HG03064 (cell line): ENCODE measurements around the gene EVI5L.

Experiments used
- ATAC-seq: cut with Tn5 transposase; IDR thresholded peaks from one replicate; pipeline ENCODE4 v1.9.1; 2021; ENCODE audit warnings: low read depth; ENCODE audit not compliant: unreplicated experiment

Gene EVI5L

GRCh38 chr19:7869910-7870511 lies 40.0 kb downstream of the EVI5L start:
- no peak for ATAC-seq

GRCh38 chr19:7870571-7871436 lies 40.8 kb downstream of the EVI5L start:
- ATAC-seq, result no peak

DNA sequence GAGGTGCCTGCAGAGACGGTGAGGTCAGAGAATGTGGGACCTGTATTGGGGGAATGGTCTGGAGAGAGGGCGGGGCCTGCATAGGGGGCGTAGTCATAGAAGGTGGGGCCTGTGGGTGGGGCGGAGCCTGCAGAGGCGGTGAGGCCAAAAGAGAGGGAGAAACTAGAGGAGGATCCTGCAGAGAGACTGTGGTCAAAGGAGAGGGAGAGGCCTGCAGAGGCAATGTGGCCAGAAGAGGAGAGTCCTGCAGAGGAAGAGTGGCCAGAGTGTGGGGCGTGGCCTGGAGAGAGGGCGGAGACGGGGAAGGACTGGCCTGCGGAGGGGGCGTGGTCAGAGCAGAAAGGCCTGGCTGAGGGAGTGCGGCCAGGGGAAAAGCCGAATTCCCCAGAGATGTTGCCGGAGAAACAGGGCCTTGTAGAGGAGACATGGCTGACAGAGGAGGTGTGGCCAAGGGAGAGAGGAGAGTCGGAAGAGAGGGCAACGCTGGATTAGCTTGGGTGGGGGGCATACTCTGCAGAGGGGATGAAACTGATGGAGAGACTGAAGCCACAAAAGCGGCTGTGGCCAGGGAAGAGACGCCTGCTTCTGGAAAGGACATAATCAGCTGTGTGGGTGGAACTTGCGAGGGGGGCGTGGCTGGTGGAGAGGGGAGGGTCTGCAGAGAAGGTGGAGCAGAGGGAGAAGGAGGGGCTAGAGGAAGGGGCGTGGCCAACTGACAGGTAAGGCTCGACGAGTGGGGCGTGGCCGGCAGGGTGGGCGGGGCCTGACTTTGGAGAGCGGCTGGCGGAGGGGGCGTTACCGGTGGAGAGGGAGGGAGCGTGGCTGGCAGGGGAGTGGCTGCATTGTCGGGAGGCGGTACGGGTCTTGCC lies 41.7 kb downstream of the EVI5L start:
- no peak for ATAC-seq

GRCh38 chr19:7872306-7873204 lies 42.5 kb downstream of the EVI5L start:
- no peak for ATAC-seq

DNA sequence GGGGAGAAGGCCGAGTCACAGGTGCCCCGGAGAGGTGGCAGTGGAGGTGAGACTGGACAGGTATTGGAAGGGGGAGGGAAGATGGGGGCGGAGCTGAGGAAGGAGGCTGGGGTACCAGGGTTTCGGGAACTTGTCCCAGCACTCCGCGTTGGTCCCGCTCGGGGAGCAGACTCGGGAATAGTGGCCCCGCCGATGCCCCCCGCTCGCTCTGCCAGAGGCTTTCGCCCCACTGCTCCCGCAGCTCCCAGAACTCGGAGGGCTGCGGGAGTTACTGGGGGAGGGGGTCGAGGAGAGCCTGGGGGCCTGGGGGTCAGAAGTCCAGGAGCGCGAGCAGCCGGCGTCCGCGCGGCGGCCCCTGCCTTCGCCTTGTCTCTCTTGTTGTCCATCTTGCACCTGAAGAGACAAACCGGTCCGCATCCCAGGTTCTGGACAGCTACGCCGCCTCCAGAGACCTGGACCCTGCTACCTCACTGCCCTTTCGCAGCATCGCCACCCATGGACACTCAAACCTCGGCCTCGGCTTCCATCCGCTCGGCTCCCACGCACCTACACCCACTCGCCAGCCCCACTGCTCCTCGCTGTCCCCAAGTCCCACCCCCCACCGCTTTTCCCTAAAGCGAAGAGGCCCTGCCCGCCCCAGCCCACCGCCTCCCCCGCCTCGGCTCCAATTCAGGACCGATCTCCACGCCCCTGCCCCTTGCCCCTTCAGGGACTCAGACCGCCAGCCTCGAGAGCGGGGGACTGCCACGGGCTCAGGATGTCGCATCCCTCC lies 43.5 kb downstream of the EVI5L start:
- no peak for ATAC-seq

DNA sequence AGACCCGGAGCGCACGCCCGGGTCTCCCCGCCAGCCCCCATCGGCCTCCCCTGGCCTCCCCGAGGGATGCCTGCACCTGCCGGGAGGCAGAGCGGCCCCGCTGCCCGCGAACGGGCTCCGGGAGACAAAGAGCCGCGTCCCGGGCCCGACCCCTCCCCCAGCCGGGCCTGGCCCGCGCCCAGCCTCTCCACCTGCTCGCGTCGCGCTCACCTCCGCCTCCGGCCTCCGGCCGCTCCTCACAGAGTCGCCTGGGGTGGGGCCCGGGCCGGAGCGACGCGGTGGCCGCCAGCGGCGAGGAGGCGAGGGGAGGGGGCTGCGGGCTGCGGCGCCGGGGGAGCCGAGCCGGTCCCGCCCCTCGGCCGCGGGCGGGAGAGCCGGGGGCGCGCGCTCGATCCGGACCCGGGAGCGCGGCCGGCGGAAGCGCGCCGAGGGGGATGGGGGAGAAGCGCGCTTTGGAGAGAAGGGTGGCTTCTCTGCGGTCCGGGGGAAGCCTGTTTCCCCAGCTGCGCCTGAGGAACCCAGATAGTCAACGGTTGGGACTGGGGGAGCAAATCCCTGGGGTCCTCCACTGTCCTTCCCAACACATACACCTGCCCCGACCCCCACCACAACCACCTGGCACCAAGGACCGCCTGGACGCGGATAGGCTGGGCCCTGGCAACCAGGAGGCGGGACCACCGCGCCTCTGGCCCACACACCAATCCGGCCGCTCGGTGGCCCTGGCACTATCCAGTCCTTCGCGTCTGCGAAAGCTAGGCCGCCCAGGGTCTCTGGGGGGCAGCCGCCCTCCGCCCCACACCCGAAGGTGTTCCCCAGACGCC lies 44.3 kb downstream of the EVI5L start, which contains the start of gene PRR36:
TSS of gene PRR36 (minus strand) at position 315 of the 821 bp plus-strand sequence. CDS start 701 bp downstream, outside the sequence.
- ATAC-seq, result no peak

DNA sequence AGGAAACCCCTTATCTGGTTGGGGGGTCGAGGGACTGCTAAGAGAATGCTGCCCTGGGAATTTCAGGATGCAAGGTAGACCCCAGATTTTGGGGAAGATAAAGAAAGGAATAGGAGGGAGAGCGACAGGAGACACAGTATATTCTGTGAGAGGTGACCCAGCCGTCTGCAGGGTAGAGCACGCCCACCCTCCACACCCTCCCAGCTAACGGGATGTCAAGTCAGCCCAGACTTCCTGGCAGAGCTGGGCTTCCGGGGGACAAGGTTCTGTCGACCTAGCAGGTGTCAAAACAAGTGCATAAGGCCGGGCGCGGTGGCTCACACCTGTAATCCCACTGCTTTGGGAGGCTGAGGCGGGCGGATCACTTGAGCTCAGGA lies 44.9 kb downstream of the EVI5L start:
- ATAC-seq, result no peak

- no peak for ATAC-seq
Measured at GRCh38 chr19:7877249-7877836, 47.3 kb downstream of the EVI5L start.

DNA sequence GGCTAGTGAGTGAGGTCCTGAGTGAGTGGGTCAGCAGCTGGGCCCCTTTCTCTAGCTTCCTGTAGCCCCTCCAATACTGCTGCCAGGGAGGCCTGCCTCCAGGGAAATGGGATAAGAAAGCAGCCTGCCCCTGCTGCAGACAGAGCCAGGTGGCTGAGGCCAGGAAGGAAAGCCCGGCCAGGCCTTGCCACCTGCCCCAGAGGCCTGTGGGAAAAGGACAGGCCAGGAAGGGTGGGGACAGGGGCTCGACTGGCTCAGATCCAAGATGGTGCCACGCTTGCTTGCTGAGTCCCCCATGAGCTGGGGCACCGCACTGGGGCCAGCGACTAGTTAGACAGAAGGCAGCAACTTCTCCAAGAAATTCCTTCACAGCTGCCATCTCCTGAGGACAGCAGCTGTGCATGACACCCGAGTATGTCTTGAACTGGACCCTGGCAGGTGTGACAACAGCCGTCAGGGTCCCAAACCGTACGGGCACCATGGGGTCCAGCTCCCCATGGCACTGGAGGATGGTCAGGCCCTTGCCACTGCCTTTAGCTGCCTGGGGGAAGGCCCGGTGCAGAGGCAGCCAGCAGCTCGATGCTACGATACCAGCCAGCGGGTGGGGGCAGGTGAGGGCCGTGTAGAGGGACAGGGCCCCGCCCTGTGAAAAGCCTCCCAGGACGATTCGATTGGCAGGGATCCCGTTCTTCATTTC lies 49.2 kb downstream of the EVI5L start:
- no peak for ATAC-seq

DNA sequence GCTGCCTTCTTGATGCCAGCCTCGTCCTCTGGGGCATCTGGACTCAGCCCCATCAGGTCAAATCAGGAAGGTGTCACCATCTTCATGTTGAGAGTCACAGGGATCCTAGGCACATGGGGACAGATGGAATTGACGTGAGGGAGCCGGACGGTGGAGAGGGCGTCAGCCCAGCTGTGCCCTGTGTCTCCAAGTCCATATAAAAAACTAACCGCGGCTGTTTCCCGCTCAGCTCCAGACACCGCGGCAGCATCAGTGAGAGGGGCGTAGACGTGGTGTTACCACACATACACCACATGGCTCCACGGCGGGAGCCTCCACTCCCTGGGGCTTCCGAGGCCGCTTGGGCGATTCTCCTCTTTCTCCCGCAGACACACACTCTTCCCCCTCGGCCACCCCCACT lies 49.8 kb downstream of the EVI5L start:
- ATAC-seq, result no peak

DNA sequence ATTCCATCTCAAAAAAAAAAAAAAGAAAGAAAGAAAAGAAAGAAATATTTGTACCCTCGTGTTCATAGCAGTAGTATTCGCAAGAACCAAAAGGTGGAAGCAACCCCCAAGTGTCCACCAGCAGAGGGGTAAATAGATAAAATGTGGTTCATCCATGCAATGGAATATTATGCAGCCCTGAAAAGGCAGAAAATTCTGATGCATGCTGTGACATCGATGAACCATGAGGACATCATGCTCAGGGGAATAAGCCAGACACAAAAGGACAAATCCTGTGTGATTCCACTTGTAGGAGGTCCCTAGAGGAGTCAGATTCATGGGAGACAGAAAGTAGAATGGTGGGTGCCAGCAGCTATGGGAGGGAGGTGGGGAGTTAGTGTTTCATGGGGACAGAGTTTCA lies 51.9 kb downstream of the EVI5L start:
- ATAC-seq, result no peak

GRCh38 chr19:7883105-7883504 lies 53.1 kb downstream of the EVI5L start:
- ATAC-seq, result no peak

GRCh38 chr19:7883796-7884570 lies 54.0 kb downstream of the EVI5L start:
- ATAC-seq, result no peak

DNA sequence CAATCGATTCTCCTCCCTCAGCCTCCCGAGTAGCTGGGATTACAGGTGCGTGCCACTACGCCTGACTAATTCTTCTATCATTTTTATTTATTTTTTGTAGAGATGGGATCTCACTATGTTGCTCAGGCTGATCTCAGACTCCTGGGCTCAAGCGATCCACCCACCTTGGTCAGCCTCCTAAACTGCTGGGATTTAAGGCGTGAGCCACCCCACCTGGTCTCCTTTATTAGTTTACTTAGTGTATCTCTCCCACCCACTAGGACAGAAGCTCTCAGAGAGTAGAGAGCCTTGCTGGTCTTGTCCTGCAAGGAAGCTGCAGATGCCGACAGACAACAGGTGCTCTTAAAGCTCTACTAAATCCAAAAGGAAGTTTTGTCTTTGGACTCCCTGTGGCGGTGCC lies 55.8 kb downstream of the EVI5L start:
- no peak for ATAC-seq

- no peak for ATAC-seq
Measured at GRCh38 chr19:7887408-7888144, 57.6 kb downstream of the EVI5L start.

DNA sequence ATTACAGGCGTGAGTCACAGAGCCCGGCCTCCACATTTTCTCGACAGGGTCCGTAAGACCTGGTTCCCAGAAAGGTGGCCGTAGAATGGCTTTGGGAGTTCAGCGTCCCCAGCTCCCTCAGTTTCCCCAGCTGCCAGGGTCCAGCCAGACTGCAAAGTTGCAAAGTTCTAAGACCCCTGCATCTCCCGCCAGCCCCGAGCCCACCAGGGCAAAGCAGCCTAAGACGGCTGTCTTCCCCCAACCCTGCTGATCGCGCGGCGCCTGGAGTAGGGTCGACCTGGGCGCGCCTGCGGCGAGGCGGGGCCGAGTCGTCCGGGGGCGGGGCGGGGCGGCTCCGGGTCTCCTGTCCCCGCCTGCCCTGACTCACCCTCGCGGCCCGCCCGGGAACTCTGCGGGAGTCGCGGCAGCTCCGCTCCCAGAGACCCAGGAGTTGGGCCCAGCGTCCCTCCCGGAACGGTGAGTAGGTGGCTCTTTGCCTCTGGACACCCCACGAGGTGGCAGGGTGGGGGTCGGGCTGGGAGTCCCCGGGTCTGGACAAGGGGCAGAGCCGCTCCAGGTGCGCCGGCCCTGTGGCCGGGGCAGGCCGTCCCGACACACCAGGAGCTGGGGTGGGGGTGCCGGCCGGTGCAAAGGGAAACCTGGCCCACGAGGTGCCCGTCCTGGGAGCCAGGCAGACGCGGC lies 58.3 kb downstream of the EVI5L start, which contains the start of gene LRRC8E:
TSS of gene LRRC8E (plus strand) at position 366 of the 681 bp plus-strand sequence. CDS start 7,094 bp downstream, outside the sequence.
- ATAC-seq, result no peak
